Muscle of leg (tissue), 11 donors: ENCODE data around the gene GOSR1. TPM values are rescaled to one million over a fixed set of nuclear protein-coding genes. Genes with fewer than 3 reads are reported as not detected.
"Not testable (repeated sequence)": the region's sequence is repeated elsewhere in the genome, so short reads cannot be mapped to it uniquely, and the experiment has no call there.

Experiments
- DNase-seq: peaks from one replicate; pipeline ENCODE4 v3.0.0; 2013
- H3K27ac ChIP-seq: one replicate; pipeline ENCODE4 v1.5.1; 2013; ENCODE audit warnings: mild to moderate bottlenecking, low read length, control low read depth
- H3K27me3 ChIP-seq: one replicate; pipeline ENCODE4 v1.6.1; 2013; ENCODE audit warnings: low read length; ENCODE audit not compliant: control insufficient read depth, insufficient read depth
- H3K36me3 ChIP-seq: one replicate; pipeline ENCODE4 v1.6.1; 2013; ENCODE audit warnings: low read length; ENCODE audit not compliant: control insufficient read depth, insufficient read depth
- H3K4me1 ChIP-seq: one replicate; pipeline ENCODE4 v1.6.1; 2013; ENCODE audit warnings: low read length; ENCODE audit not compliant: control insufficient read depth, insufficient read depth
- H3K4me3 ChIP-seq: one replicate; pipeline ENCODE4 v1.5.1; 2013; ENCODE audit warnings: low read length, control low read depth
- H3K9me3 ChIP-seq: replicated peaks from 2 replicates; pipeline ENCODE4 v1.6.1; 2013; ENCODE audit warnings: low read depth, low read length; ENCODE audit not compliant: control insufficient read depth
- WGBS: methylation state at CpG from one replicate; pipeline ENCODE4 v1.1.5; 2013; ENCODE audit warnings: missing lambda C conversion rate; ENCODE audit not compliant: insufficient coverage; 5-methylcytosine and 5-hydroxymethylcytosine counted together
- polyA plus RNA-seq, 8 donors: library from polyadenylated mRNA; unstranded; fragments of 120-200 nt; gene quantifications; one replicate each; pipeline versions ENCODE4 v1.2.1 to v1.2.3, GENCODE V29; 2013; ENCODE audit warnings: inconsistent platforms in 1 of 8, low replicate concordance in 1 of 8; ENCODE audit not compliant: insufficient read length in 8 of 8, insufficient read depth in 1 of 8
- total RNA-seq: library from RNA; stranded (reverse); fragments of 120-200 nt; gene quantifications from one replicate; pipeline ENCODE4 v1.2.4, GENCODE V29; 2013

GOSR1 gene
- total and polyA plus RNA-seq, 9 donors = 21.8 to 32.3 (median 26.0) TPM

DNA sequence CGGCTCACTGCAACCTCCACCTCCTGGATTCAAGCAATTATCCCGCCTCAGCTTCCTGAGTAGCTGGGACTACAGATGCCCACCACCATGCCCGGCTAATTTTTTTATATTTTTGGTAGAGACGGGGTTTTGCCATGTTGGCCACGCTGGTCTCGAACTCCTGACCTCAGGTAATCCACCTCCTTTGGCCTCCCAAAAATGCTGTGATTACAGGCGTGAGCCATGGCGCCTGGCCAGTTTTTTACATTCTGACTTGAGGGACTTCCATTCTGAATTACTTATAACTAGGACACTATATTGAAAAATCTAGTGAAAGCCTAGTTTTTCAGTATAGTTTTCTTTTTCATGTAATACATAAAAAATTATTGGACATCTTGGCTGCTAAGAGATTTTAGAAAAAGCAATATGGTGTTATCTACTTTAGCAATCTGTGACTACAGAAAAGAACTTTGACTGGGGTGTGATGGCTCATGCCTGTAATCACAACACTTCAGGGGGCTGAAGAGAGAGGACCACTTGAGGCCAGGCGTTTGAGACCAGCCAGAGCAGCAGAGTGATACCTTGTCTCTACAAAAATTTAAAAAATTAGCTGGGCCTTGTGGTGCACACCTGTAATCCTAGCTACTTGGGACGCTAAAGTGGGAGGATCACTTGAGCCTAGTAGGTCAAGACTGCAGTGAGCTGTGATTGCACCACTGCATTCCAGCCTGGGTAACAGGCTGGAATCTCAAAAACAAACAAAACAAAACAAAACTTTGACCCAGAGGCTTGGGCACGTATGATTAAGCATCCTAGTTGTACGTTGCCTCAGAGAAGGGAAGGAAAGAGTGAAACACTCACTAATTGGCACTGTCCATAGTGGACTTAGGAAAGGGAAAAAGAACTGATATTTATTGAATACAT lies 26.8 kb upstream of the GOSR1 start:
- H3K9me3 ChIP-seq = no peaks in the 10 kb centered on the region
- peaks cover 2% of the 10 kb centered on the region for H3K4me1 ChIP-seq
- DNase-seq = no peak
- peaks cover 17% of the 10 kb centered on the region for H3K36me3 ChIP-seq
- no peak overlapping the region for H3K4me3 ChIP-seq
- no peaks in the 10 kb centered on the region for H3K27me3 ChIP-seq
- H3K27ac ChIP-seq = no peak overlapping the region
- 100% methylated on average over 4 of the region's 12 CpGs for WGBS

- DNase-seq = no peak
- H3K36me3 ChIP-seq = peaks cover 23% of the 10 kb centered on the region
- WGBS = 100% methylated on average over 1 of the region's 4 CpGs
- no peaks in the 10 kb centered on the region for H3K27me3 ChIP-seq
- no peak overlapping the region for H3K27ac ChIP-seq
- H3K4me3 ChIP-seq = no peak overlapping the region
- no peaks in the 10 kb centered on the region for H3K4me1 ChIP-seq
- H3K9me3 ChIP-seq = no peaks in the 10 kb centered on the region
Measured at GRCh38 chr17:30454635-30455034, 22.6 kb upstream of the GOSR1 start.

GRCh38 chr17:30458371-30458770 lies 18.8 kb upstream of the GOSR1 start:
- no peak overlapping the region for H3K4me3 ChIP-seq
- no peak for DNase-seq
- no peaks in the 10 kb centered on the region for H3K9me3 ChIP-seq
- no peaks in the 10 kb centered on the region for H3K27me3 ChIP-seq
- H3K27ac ChIP-seq = no peak overlapping the region
- no CpG with 5 or more reads among the region's 6 CpGs for WGBS
- H3K4me1 ChIP-seq = no peaks in the 10 kb centered on the region
- H3K36me3 ChIP-seq = peaks cover 13% of the 10 kb centered on the region

DNA sequence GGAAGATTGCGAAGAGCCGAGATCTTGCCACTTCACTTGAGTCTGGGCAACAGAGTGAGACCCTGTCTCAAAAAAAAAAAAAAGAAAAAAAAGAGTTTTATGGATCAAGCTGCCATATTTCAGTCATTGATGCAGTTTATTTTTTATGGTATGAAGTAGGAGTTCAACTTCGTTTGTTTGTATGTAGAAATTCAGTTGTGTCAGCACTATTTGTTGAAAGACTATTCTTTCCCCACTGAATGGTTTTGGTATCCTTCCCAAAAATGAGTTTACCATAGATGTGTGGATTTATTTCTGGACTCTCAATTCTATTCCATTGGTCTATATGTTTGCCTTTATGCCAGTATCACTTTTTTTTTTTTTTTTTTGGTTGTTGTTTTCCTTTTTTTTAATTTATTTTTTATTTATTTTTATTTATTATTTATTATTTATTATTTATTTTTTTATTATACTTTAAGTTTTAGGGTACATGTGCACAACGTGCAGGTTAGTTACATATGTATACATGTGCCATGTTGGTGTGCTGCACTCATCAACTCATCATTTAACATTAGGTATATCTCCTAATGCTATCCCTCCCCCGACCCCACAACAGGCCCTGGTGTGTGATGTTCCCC lies 18.3 kb upstream of the GOSR1 start:
- not testable (repeated sequence) for H3K27ac ChIP-seq, DNase-seq, H3K27me3 ChIP-seq, H3K4me3 ChIP-seq, H3K4me1 ChIP-seq, H3K9me3 ChIP-seq
- H3K36me3 ChIP-seq = peaks cover 13% of the 10 kb centered on the region
- 80% methylated on average over 1 of the region's 5 CpGs for WGBS

DNA sequence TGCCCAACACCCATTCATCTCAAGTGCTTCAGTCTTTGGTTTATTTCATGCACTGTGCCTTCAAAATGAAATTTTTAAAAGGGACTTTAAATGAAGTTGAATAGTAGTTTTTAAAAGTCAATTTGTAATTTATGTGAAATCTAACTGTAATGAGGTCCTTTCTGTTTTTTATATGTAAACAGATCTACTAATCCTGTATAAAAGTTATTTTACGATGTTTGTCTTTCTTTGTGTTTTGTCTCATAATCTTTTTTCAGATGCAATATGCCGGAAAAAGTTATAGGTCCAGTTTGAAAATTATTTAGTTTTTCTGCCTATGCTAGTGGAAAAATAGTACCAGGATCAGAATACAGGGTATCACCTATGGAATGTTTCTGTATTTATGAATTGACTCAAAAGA lies 8.7 kb upstream of the GOSR1 start:
- no peak for DNase-seq
- WGBS = 71% methylated on average over 1 of the region's 2 CpGs
- H3K36me3 ChIP-seq = no peaks in the 10 kb centered on the region

DNA sequence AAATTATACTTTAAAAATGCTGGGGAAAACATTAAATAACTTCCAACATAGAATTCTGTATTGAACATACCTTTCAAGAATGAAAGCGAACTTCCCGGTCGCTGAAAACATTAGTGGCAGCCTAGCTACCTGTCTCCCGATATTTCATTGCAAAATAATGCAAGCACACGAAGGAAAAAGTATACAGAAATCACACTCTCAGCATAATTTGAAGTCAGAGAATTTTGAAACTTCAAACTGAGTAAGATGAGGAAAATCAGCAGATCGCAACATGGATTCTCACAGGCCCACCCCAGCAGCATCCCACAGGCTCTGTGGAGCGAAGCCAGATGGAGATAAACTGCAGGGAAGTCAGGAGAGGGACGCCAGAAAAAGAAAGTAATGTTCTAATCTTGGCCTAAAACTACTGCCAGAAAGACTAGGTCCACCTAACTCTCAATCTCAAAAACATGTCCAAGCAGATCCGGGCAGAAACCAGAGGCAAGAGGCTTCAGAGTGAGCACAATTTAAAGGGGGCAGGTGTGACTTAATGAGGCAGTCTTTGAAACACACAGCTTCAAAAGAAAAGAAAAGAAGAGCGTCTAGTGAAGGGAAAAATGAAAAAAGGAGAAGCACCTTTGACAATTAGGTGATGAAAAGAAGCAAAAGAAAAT lies 4.8 kb upstream of the GOSR1 start:
- DNase-seq = peak; percentile 35
- Histone ChIP-seq H3K4me3 (no peak overlapping the region), H3K9me3 (no peaks in the 10 kb centered on the region), H3K4me1 (peaks cover 5% of the 10 kb centered on the region), H3K27ac (no peak overlapping the region), H3K27me3 (peaks cover 2% of the 10 kb centered on the region), H3K36me3 (no peaks in the 10 kb centered on the region)
- WGBS = 60% methylated on average over 1 of the region's 10 CpGs

More for the DNA sequence above, 8.7 kb upstream of the GOSR1 start:
- Histone ChIP-seq H3K27ac (no peak overlapping the region), H3K9me3 (no peaks in the 10 kb centered on the region), H3K27me3 (peaks cover 2% of the 10 kb centered on the region), H3K4me1 (no peaks in the 10 kb centered on the region), H3K4me3 (no peak overlapping the region)

- H3K27ac ChIP-seq = no peak overlapping the region
- DNase-seq = no peak
- peaks cover 7% of the 10 kb centered on the region for H3K4me1 ChIP-seq
- H3K27me3 ChIP-seq = peaks cover 2% of the 10 kb centered on the region
- H3K36me3 ChIP-seq = peaks cover 2% of the 10 kb centered on the region
- 73% methylated on average over 2 of the region's 2 CpGs for WGBS
- H3K4me3 ChIP-seq = no peak overlapping the region
- no peaks in the 10 kb centered on the region for H3K9me3 ChIP-seq
Measured at GRCh38 chr17:30475206-30475605, 2.0 kb upstream of the GOSR1 start.

DNA sequence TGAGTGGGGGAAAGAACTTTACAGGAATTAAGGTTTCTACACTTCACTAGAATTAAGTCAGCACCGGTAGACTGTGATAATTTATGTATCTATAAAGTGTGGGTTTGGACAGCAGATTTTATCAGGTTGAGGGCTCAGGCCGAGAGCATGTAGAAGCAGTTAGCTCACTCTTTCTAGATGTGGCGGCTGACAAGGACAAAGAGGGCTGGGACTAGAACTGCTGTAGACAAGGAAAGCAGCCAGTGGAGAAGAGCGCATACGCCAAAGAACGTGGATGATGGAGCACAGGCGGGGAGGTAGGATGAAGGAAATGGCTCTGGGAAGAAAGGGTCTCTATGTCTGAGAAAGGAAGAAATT lies 504 bp upstream of the GOSR1 start:
- DNase-seq = no peak
- Histone ChIP-seq H3K4me3 (peak overlapping the region; percentile 99), H3K27ac (peak overlapping the region; percentile 97), H3K9me3 (no peaks in the 10 kb centered on the region), H3K27me3 (peaks cover 2% of the 10 kb centered on the region), H3K36me3 (peaks cover 7% of the 10 kb centered on the region), H3K4me1 (peaks cover 7% of the 10 kb centered on the region)
- 24% methylated on average over 6 of the region's 7 CpGs for WGBS

DNA sequence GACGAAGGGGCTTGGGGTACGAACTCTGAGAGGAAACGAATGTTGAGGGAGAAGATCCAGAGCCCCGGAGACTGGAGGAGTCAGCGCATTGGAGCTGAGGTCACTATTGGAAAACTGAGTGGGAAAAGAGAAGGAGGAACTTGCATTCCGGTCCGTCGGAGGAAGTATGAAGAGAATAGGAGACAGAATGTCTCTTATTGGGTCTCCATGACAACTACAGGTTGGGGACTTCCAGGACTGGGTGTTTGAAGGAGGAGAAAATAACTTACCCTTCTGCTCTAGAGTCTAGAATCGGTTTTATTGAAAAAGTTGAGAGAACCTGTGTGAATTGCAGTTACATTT lies 537 bp downstream of the GOSR1 start:
- peak; percentile 28 for DNase-seq
- peaks cover 7% of the 10 kb centered on the region for H3K4me1 ChIP-seq
- no peaks in the 10 kb centered on the region for H3K27me3 ChIP-seq
- H3K9me3 ChIP-seq = no peaks in the 10 kb centered on the region
- H3K36me3 ChIP-seq = peaks cover 9% of the 10 kb centered on the region
- WGBS = 0% methylated on average over 8 of the region's 9 CpGs
- peak overlapping the region; percentile 99 for H3K4me3 ChIP-seq
- peak overlapping the region; percentile 97 for H3K27ac ChIP-seq

GRCh38 chr17:30482555-30482954 lies 5.3 kb downstream of the GOSR1 start:
- no peak overlapping the region for H3K4me3 ChIP-seq
- no peak for DNase-seq
- H3K9me3 ChIP-seq = no peaks in the 10 kb centered on the region
- no peak overlapping the region for H3K27ac ChIP-seq
- peaks cover 3% of the 10 kb centered on the region for H3K4me1 ChIP-seq
- H3K27me3 ChIP-seq = no peaks in the 10 kb centered on the region
- H3K36me3 ChIP-seq = peaks cover 32% of the 10 kb centered on the region
